Activated T-helper 1 cell treated with anti-CD3 and anti-CD28 coated beads, Interleukin-12 subunit alpha, Interleukin-12 subunit beta, Interleukin-2, Interleukin-4 antibody, amounts not matched to agents 30 ng/mL and 10 ng/mL and 1 ng/mL, durations not matched to agents 14 hours and 24 hours and 36 hours (primary cell): ENCODE results near the gene KRTAP3-2. TPM values are rescaled to one million over a fixed set of nuclear protein-coding genes. Genes with fewer than 3 reads are reported as not detected.

Experiments used
- DNase-seq: peaks from one replicate; pipeline ENCODE4 v3.0.0; 2021; ENCODE audit warnings: low spot score
- H3K27ac Mint-ChIP-seq: one replicate; pipeline ENCODE4 v1.8.0; 2021; ENCODE audit warnings: mild to moderate bottlenecking, mixed read lengths
- H3K27me3 Mint-ChIP-seq: one replicate; pipeline ENCODE4 v1.8.0; 2022; ENCODE audit warnings: mild to moderate bottlenecking, moderate library complexity, mixed read lengths; ENCODE audit not compliant: insufficient read depth
- H3K36me3 Mint-ChIP-seq: one replicate; pipeline ENCODE4 v1.8.0; 2021; ENCODE audit warnings: low read depth, mixed read lengths
- H3K4me1 Mint-ChIP-seq: one replicate; pipeline ENCODE4 v1.8.0; 2021; ENCODE audit warnings: low read depth, mixed read lengths
- H3K4me3 Mint-ChIP-seq: one replicate; pipeline ENCODE4 v1.8.0; 2021; ENCODE audit warnings: mild to moderate bottlenecking, moderate library complexity, mixed read lengths
- H3K9me3 Mint-ChIP-seq: one replicate; pipeline ENCODE4 v1.8.0; 2021; ENCODE audit warnings: mixed read lengths
- intact Hi-C: fragments of 100-400 bp; cut with micrococcal nuclease; formaldehyde crosslinking; loops from one replicate; pipeline ENCODE4 v1.15.1; 2024
- total RNA-seq: library from RNA; stranded (reverse); gene quantifications from 2 replicates; pipeline ENCODE4 v1.2.3, GENCODE V29; 2022

KRTAP3-2 gene
- total RNA-seq, 1 donor from 2014 or later: not detected

GRCh38 chr17:40951011-40951622 is 48.6 kb downstream of the KRTAP3-2 start:
- intact Hi-C loops: no loop called here
- peaks cover 23% of the 10 kb centered on the region for H3K27me3 Mint-ChIP-seq
- DNase-seq: no peak
- no peaks in the 10 kb centered on the region for H3K36me3 Mint-ChIP-seq
- no peaks in the 10 kb centered on the region for H3K4me1 Mint-ChIP-seq
- H3K4me3 Mint-ChIP-seq: no peak overlapping the region
- no peak overlapping the region for H3K27ac Mint-ChIP-seq
- H3K9me3 Mint-ChIP-seq: no peaks in the 10 kb centered on the region

GRCh38 chr17:40950176-40950575 is 49.5 kb downstream of the KRTAP3-2 start:
- intact Hi-C loops: no loop called here
- Mint-ChIP-seq H3K4me1 (no peaks in the 10 kb centered on the region), H3K27me3 (peaks cover 27% of the 10 kb centered on the region), H3K9me3 (no peaks in the 10 kb centered on the region), H3K36me3 (no peaks in the 10 kb centered on the region), H3K27ac (no peak overlapping the region), H3K4me3 (no peak overlapping the region)
- no peak for DNase-seq

- no peaks in the 10 kb centered on the region for H3K9me3 Mint-ChIP-seq
- no peak for DNase-seq
- intact Hi-C loops: no loop called here
- no peak overlapping the region for H3K27ac Mint-ChIP-seq
- no peaks in the 10 kb centered on the region for H3K4me1 Mint-ChIP-seq
- peaks cover 30% of the 10 kb centered on the region for H3K27me3 Mint-ChIP-seq
- no peaks in the 10 kb centered on the region for H3K36me3 Mint-ChIP-seq
- no peak overlapping the region for H3K4me3 Mint-ChIP-seq
Measured at GRCh38 chr17:40949418-40949817, 50.3 kb downstream of the KRTAP3-2 start.

Other genes starting within 250 kb of the KRTAP3-2 start
- not detected in 2 replicates for gene KRT25, start 244.6 kb downstream of the KRTAP3-2 start, total RNA-seq
- gene KRT26, start 227.7 kb downstream of the KRTAP3-2 start, total RNA-seq: not detected in 2 replicates
- gene KRT27, start 217.4 kb downstream of the KRTAP3-2 start, total RNA-seq: not detected in 2 replicates
- gene KRT28, start 199.9 kb downstream of the KRTAP3-2 start, total RNA-seq: not detected in 2 replicates
- gene KRT10, start 177.3 kb downstream of the KRTAP3-2 start, total RNA-seq: 27.2 and 28.0 TPM in 2 replicates
- gene KRT12, start 132.7 kb downstream of the KRTAP3-2 start, total RNA-seq: not detected in 2 replicates
- not detected in 2 replicates for gene KRT20, start 114.7 kb downstream of the KRTAP3-2 start, total RNA-seq
- gene KRT23, start 62.3 kb downstream of the KRTAP3-2 start, total RNA-seq: not detected in 2 replicates
- not detected in 2 replicates for gene KRT39, start 33.0 kb downstream of the KRTAP3-2 start, total RNA-seq
- not detected in 2 replicates for gene KRT40, start 15.6 kb downstream of the KRTAP3-2 start, total RNA-seq
- gene KRTAP3-3, start 5.7 kb downstream of the KRTAP3-2 start, total RNA-seq: not detected in 2 replicates
- gene KRTAP3-1, start 9.2 kb upstream of the KRTAP3-2 start, total RNA-seq: not detected in 2 replicates
- gene KRTAP1-5, start 27.3 kb upstream of the KRTAP3-2 start, total RNA-seq: not detected in 2 replicates
- gene KRTAP1-4, start 30.3 kb upstream of the KRTAP3-2 start, total RNA-seq: not detected in 2 replicates
- not detected in 2 replicates for gene KRTAP1-3, start 35.0 kb upstream of the KRTAP3-2 start, total RNA-seq
- not detected in 2 replicates for gene KRTAP1-1, start 41.5 kb upstream of the KRTAP3-2 start, total RNA-seq
- gene KRTAP2-1, start 47.4 kb upstream of the KRTAP3-2 start, total RNA-seq: not detected in 2 replicates
- not detected in 2 replicates for gene KRTAP2-2, start 55.3 kb upstream of the KRTAP3-2 start, total RNA-seq
- gene KRTAP2-3, start 60.2 kb upstream of the KRTAP3-2 start, total RNA-seq: not detected in 2 replicates
- not detected in 2 replicates for gene KRTAP2-4, start 66.0 kb upstream of the KRTAP3-2 start, total RNA-seq
- gene KRTAP4-7, start 84.2 kb upstream of the KRTAP3-2 start, total RNA-seq: not detected in 2 replicates
- not detected in 2 replicates for gene KRTAP4-8, start 98.2 kb upstream of the KRTAP3-2 start, total RNA-seq
- gene KRTAP4-16, start 102.3 kb upstream of the KRTAP3-2 start, total RNA-seq: not detected in 2 replicates
- not detected in 2 replicates for gene KRTAP4-9, start 105.5 kb upstream of the KRTAP3-2 start, total RNA-seq
- gene KRTAP4-11, start 118.5 kb upstream of the KRTAP3-2 start, total RNA-seq: not detected in 2 replicates
- not detected in 2 replicates for gene KRTAP4-12, start 124.3 kb upstream of the KRTAP3-2 start, total RNA-seq
- gene KRTAP4-6, start 140.6 kb upstream of the KRTAP3-2 start, total RNA-seq: not detected in 2 replicates
- not detected in 2 replicates for gene KRTAP4-5, start 149.9 kb upstream of the KRTAP3-2 start, total RNA-seq
- gene KRTAP4-4, start 160.8 kb upstream of the KRTAP3-2 start, total RNA-seq: not detected in 2 replicates
- gene KRTAP4-3, start 168.3 kb upstream of the KRTAP3-2 start, total RNA-seq: not detected in 2 replicates
- not detected in 2 replicates for gene KRTAP4-2, start 178.3 kb upstream of the KRTAP3-2 start, total RNA-seq
- not detected in 2 replicates for gene KRTAP4-1, start 185.0 kb upstream of the KRTAP3-2 start, total RNA-seq
- gene KRTAP9-1, start 190.0 kb upstream of the KRTAP3-2 start, total RNA-seq: not detected in 2 replicates
- not detected in 2 replicates for gene KRTAP9-2, start 226.7 kb upstream of the KRTAP3-2 start, total RNA-seq
- gene KRTAP9-3, start 232.5 kb upstream of the KRTAP3-2 start, total RNA-seq: not detected in 2 replicates
- not detected in 2 replicates for gene KRTAP9-8, start 238.1 kb upstream of the KRTAP3-2 start, total RNA-seq
- not detected in 2 replicates for gene KRTAP9-4, start 249.8 kb upstream of the KRTAP3-2 start, total RNA-seq